Neuronal stem cell (in vitro differentiated cells): ENCODE measurements around the gene TTC39C. TPM values are rescaled to one million over a fixed set of nuclear protein-coding genes. Genes with fewer than 3 reads are reported as not detected.

Experiments
- DNase-seq: peaks from one replicate; pipeline ENCODE4 v3.0.0-alpha.2; 2013; ENCODE audit warnings: low spot score
- H2AFZ ChIP-seq: one replicate; pipeline ENCODE4 v1.6.1; 2013; ENCODE audit warnings: mild to moderate bottlenecking, low read length, inconsistent platforms
- H2AK5ac ChIP-seq: 2 replicates; pipeline ENCODE4 v1.6.1; 2013; ENCODE audit warnings: low read depth, mild to moderate bottlenecking, inconsistent platforms, low read length, moderate library complexity, mixed read lengths
- H2BK120ac ChIP-seq: 2 replicates; pipeline ENCODE4 v1.6.1; 2013; ENCODE audit warnings: low read depth, mild to moderate bottlenecking, inconsistent platforms, low read length, moderate library complexity, mixed read lengths
- H2BK12ac ChIP-seq: one replicate; pipeline ENCODE4 v1.6.1; 2013; ENCODE audit warnings: low read length, inconsistent platforms
- H2BK15ac ChIP-seq: 2 replicates; pipeline ENCODE4 v1.6.1; 2013; ENCODE audit warnings: mild to moderate bottlenecking, low read length, inconsistent platforms, mixed read lengths
- H2BK5ac ChIP-seq: one replicate; pipeline ENCODE4 v1.6.1; 2013; ENCODE audit warnings: inconsistent platforms, mild to moderate bottlenecking, low read length, moderate library complexity
- H3K14ac ChIP-seq: one replicate; pipeline ENCODE4 v1.6.1; 2013; ENCODE audit warnings: low read length, inconsistent platforms
- H3K18ac ChIP-seq: 2 replicates; pipeline ENCODE4 v1.6.1; 2013; ENCODE audit warnings: low read length, inconsistent platforms
- H3K23ac ChIP-seq: 2 replicates; pipeline ENCODE4 v1.6.1; 2013; ENCODE audit warnings: low read depth, mild to moderate bottlenecking, mixed read lengths, low read length, inconsistent platforms; ENCODE audit not compliant: poor library complexity
- H3K27ac ChIP-seq: replicated peaks from 3 replicates; pipeline ENCODE4 v1.5.1; 2013; ENCODE audit warnings: low read length, inconsistent platforms
- H3K27me3 ChIP-seq, 3 experiments: 2 replicates each; pipeline ENCODE4 v1.6.1; 2013; ENCODE audit warnings: low read length in 3 of 3, mild to moderate bottlenecking in 2 of 3, inconsistent platforms in 1 of 3, low read depth in 1 of 3, mixed read lengths in 1 of 3, moderate library complexity in 1 of 3; ENCODE audit not compliant: control insufficient read depth in 3 of 3, insufficient read depth in 3 of 3
- H3K36me3 ChIP-seq, 2 donors: replicated peaks in 1 of 2; 2 replicates each; pipeline ENCODE4 v1.6.1; 2013; ENCODE audit warnings: low read length in 2 of 2; ENCODE audit not compliant: control insufficient read depth in 2 of 2, insufficient read depth in 2 of 2
- H3K4ac ChIP-seq: 2 replicates; pipeline ENCODE4 v1.6.1; 2013; ENCODE audit warnings: inconsistent platforms, mild to moderate bottlenecking, low read length, moderate library complexity
- H3K4me1 ChIP-seq, 2 donors: 1 replicate in 1 of 2; 2 replicates in 1 of 2; pipeline ENCODE4 v1.6.1; 2013; ENCODE audit warnings: low read length in 2 of 2, low read depth in 1 of 2; ENCODE audit not compliant: control insufficient read depth in 2 of 2, insufficient read depth in 1 of 2
- H3K4me2 ChIP-seq: one replicate; pipeline ENCODE4 v1.6.1; 2013; ENCODE audit warnings: mild to moderate bottlenecking, low read length, inconsistent platforms; ENCODE audit not compliant: insufficient read depth, poor library complexity, severe bottlenecking
- H3K4me3 ChIP-seq, 2 donors: 2 replicates each; pipeline ENCODE4 v1.5.1; 2013; ENCODE audit warnings: low read length in 2 of 2, mild to moderate bottlenecking in 2 of 2, inconsistent platforms in 1 of 2, moderate library complexity in 1 of 2
- H3K79me1 ChIP-seq: one replicate; pipeline ENCODE4 v1.6.1; 2013; ENCODE audit warnings: low read depth, mild to moderate bottlenecking, inconsistent platforms, low read length, moderate library complexity
- H3K9ac ChIP-seq: one replicate; pipeline ENCODE4 v1.6.1; 2013; ENCODE audit warnings: mild to moderate bottlenecking, low read depth, low read length, inconsistent platforms; ENCODE audit not compliant: poor library complexity
- H3K9me3 ChIP-seq, 2 donors: replicated peaks in 1 of 2; 2 replicates each; pipeline versions ENCODE3 to v1.6.1; 2013; ENCODE audit warnings: low read length in 2 of 2, mild to moderate bottlenecking in 2 of 2, inconsistent platforms in 1 of 2, low read depth in 1 of 2, mixed read lengths in 1 of 2, moderate library complexity in 1 of 2; ENCODE audit not compliant: control insufficient read depth in 2 of 2, insufficient read depth in 1 of 2
- H4K8ac ChIP-seq: one replicate; pipeline ENCODE4 v1.6.1; 2013; ENCODE audit warnings: low read depth, mild to moderate bottlenecking, inconsistent platforms, low read length, moderate library complexity
- H4K91ac ChIP-seq: one replicate; pipeline ENCODE4 v1.6.1; 2013; ENCODE audit warnings: low read length, low read depth, mild to moderate bottlenecking, inconsistent platforms; ENCODE audit not compliant: poor library complexity
- WGBS, 2 donors: extraction: QIAGEN DNeasy Blood & Tissue Kit; methylation state at CpG; one replicate each; pipeline ENCODE4 v1.1.7; 2013; ENCODE audit warnings: missing lambda C conversion rate in 2 of 2, mixed read lengths in 1 of 2; ENCODE audit not compliant: insufficient read length in 2 of 2, insufficient replicate concordance in 1 of 2; ENCODE audit errors: extremely low coverage in 2 of 2; 5-methylcytosine and 5-hydroxymethylcytosine counted together
- polyA plus RNA-seq, 2 experiments: library from polyadenylated mRNA; stranded (reverse); fragments of 200-250 nt; gene quantifications; one replicate each; pipeline ENCODE4 v1.2.3, GENCODE V29; 2013

TTC39C gene
- 16.7 TPM for polyA plus RNA-seq (2013, experiment 1 of 2)
- 16.5 TPM for polyA plus RNA-seq (2013, experiment 2 of 2)

GRCh38 chr18:24014062-24014985 lies at the start of gene TTC39C:
TSS of gene TTC39C (plus strand) at chr18:24014754. CDS start at chr18:24014872, 118 bp downstream.
- DNase-seq: peak; percentile 50
- peak within 1 kb of the TSS; percentile 90 for H4K91ac ChIP-seq
- H3K4me3 ChIP-seq: peak within 1 kb of the TSS; percentile 80 to 98
- WGBS, 2 donors: no CpG with 5 or more reads among the region's 118 CpGs
- H2BK12ac ChIP-seq: no peak within 1 kb of the TSS
- H3K27ac ChIP-seq: no peak within 1 kb of the TSS
- peaks cover 0 to 44% (median 0%) of the 10 kb centered on the region in 3 experiments for H3K27me3 ChIP-seq
- H3K9me3 ChIP-seq: no peaks in the 10 kb centered on the region
- peak within 1 kb of the TSS; percentile 50 for H2BK15ac ChIP-seq
- peak within 1 kb of the TSS; percentile 89 for H2BK5ac ChIP-seq
- no peak within 1 kb of the TSS for H4K8ac ChIP-seq
- peak within 1 kb of the TSS; percentile 50 for H2AK5ac ChIP-seq
- peak within 1 kb of the TSS; percentile 28 for H3K14ac ChIP-seq
- H3K4ac ChIP-seq: peak within 1 kb of the TSS; percentile 58
- H3K18ac ChIP-seq: peak within 1 kb of the TSS; percentile 99
- peak within 1 kb of the TSS; percentile 98 for H2AFZ ChIP-seq
- peaks cover 5% of the 10 kb centered on the region for H3K79me1 ChIP-seq
- H3K23ac ChIP-seq: peak within 1 kb of the TSS; percentile 51
- H3K9ac ChIP-seq: peak within 1 kb of the TSS; percentile 99
- no peak within 1 kb of the TSS for H2BK120ac ChIP-seq
- peaks cover 4 to 7% of the 10 kb centered on the region in 2 donors for H3K4me1 ChIP-seq
- H3K36me3 ChIP-seq: no peaks in the 10 kb centered on the region
- H3K4me2 ChIP-seq: peak within 1 kb of the TSS; percentile 82

DNA sequence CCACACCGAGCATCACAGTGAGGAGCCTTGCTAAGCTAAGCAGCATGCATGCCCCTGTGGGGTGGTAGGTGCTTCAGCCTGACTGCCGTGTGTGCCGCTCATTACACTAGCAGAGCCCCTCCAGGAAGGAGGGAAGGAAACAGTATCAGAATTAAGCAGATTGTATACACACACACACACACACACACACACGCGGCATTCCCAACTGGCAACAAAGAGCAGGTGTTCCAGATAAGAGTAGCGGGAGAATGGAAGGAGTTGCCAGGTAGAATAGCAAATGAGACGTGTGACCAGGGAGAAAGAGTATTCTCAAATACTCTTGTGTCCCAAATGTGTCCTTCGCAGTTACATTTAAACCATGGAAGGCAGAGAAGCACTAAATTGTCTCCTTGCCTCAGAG lies 47.6 kb upstream of the TTC39C start:
- no peak overlapping the region for H3K4me2 ChIP-seq
- H3K18ac ChIP-seq: peak overlapping the region; percentile 1
- H3K23ac ChIP-seq: no peak overlapping the region
- no peak overlapping the region for H3K4ac ChIP-seq
- peaks cover 0 to 3% of the 10 kb centered on the region in 2 donors for H3K4me1 ChIP-seq
- H3K36me3 ChIP-seq: no peaks in the 10 kb centered on the region
- H2AK5ac ChIP-seq: no peak overlapping the region
- no peak overlapping the region for H2BK12ac ChIP-seq
- H2BK15ac ChIP-seq: no peak overlapping the region
- no peak overlapping the region for H4K8ac ChIP-seq
- no peaks in the 10 kb centered on the region for H3K9me3 ChIP-seq
- DNase-seq: no peak
- no peak overlapping the region for H3K14ac ChIP-seq
- peaks cover 0 to 4% (median 0%) of the 10 kb centered on the region in 3 experiments for H3K27me3 ChIP-seq
- H4K91ac ChIP-seq: no peak overlapping the region
- no peak overlapping the region for H3K4me3 ChIP-seq
- H3K9ac ChIP-seq: no peak overlapping the region
- no peak overlapping the region for H2AFZ ChIP-seq
- no peak overlapping the region for H2BK5ac ChIP-seq
- no peak overlapping the region for H3K27ac ChIP-seq
- WGBS, 2 donors: no CpG with 5 or more reads among the region's 8 CpGs
- H3K79me1 ChIP-seq: no peaks in the 10 kb centered on the region
- no peak overlapping the region for H2BK120ac ChIP-seq

DNA sequence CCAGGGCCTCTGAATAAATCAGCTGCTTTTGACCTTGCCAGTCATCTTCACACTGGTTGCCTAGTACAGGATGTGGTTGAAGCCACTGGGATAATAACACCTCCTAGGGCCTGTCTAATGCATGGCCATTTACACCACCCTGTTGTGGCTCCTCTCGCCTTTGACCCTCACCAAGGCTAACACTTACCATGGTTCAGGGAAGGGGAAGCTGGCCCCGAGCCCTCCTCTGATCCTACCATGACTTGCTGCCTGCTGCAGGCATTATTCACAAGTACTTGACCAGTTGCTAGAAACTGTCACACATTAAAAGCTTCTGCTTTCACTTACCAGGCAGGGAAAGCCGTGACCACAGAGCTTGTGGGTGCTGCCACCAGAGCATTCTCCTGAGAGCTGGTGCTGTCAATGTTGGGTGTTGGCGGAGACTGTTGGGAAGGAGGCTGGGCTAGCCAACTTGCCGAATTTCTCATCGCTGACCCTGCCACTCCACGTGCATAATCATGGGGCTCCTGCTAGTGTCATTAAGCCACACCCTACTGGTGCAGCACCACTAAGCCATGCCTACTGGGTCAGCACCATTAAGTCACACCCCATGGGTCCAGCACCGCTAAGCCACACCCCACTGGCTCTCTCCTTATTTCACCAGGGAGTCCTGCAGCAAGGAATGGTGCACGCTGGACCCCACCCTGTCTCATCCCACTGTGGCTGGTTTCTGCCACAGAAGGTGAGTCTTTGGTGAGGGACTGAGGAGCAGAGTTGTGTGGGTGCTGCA lies 47.0 kb upstream of the TTC39C start:
- no peak overlapping the region for H3K4me3 ChIP-seq
- H2AFZ ChIP-seq: no peak overlapping the region
- DNase-seq: no peak
- peaks cover 0 to 3% of the 10 kb centered on the region in 2 donors for H3K4me1 ChIP-seq
- H3K4ac ChIP-seq: no peak overlapping the region
- no peak overlapping the region for H4K8ac ChIP-seq
- H2BK12ac ChIP-seq: no peak overlapping the region
- no peaks in the 10 kb centered on the region for H3K36me3 ChIP-seq
- peaks cover 0 to 8% (median 0%) of the 10 kb centered on the region in 3 experiments for H3K27me3 ChIP-seq
- no peak overlapping the region for H3K18ac ChIP-seq
- H3K23ac ChIP-seq: no peak overlapping the region
- H2BK120ac ChIP-seq: no peak overlapping the region
- no peak overlapping the region for H3K4me2 ChIP-seq
- H3K9ac ChIP-seq: no peak overlapping the region
- no peak overlapping the region for H2BK5ac ChIP-seq
- no peak overlapping the region for H2BK15ac ChIP-seq
- no peak overlapping the region for H2AK5ac ChIP-seq
- no peaks in the 10 kb centered on the region for H3K79me1 ChIP-seq
- no peak overlapping the region for H4K91ac ChIP-seq
- H3K27ac ChIP-seq: no peak overlapping the region
- no CpG with 5 or more reads among the region's 9 CpGs for WGBS, 2 donors
- H3K9me3 ChIP-seq: no peaks in the 10 kb centered on the region
- H3K14ac ChIP-seq: no peak overlapping the region
